ENCODE data around the gene CLCN5.
A peak's percentile ranks its signal among the peaks of the same experiment; 100 is the strongest.

The CLCN5 gene

DNA sequence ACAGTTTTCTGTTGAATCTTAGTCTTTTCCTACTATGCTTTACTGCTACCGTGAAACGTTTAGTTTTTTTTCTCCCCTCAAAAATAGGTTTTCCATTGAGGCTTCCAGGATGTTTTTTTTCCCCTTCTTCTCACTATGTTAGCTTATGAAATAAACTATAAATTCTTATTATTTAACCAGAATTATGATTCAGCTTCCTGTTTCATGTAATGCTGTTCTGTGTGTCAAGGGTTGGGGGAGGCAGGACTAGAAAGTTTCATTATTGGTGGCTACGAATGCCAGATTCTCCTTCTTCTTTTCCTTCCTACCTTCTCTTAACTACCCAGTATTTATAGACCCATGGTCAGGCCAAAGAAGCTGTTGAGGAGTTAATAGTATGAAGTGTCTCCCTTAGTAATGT is 11.8 kb downstream of the CLCN5 start:
- DNase-seq: no peak

DNA sequence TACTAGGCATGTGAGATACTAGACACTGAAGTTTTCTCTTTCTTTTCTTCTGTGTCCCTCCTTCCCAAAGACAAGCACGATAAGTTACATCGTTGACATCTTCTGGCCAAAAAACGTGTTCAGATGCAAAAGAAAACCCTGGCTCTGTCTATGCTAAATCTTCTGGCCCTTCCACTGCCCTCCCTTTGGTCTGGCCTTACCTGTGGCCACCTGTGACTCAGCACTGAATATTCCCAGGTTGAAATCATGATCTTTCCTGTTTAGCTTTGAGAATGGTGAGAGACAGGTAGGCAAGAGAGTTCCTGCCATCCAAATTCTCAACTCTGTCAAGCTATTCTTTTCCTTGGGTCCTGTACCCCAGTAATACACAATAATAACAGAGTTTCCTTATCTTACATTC is 12.3 kb downstream of the CLCN5 start:
- DNase-seq: no peak

DNA sequence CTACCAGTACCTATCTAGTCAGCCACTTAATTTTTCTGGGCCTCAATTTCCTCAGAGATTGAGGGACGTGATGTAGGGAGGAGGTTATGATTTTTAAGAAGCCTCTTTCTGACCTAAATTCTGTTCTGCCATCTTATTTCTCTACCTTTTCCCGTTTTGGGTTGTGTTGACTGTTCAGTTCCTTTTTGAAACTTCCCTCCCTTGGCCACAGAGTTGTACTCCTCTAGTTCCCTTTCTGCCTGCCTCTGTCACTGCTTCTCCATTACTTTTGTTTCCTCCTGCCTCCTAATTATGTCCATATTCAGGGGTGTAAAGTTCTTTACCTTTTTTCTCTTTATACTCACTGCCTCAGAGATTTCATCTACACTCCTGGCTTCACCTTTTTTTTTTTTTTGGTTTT is 25.4 kb downstream of the CLCN5 start:
- no peak for DNase-seq

DNA sequence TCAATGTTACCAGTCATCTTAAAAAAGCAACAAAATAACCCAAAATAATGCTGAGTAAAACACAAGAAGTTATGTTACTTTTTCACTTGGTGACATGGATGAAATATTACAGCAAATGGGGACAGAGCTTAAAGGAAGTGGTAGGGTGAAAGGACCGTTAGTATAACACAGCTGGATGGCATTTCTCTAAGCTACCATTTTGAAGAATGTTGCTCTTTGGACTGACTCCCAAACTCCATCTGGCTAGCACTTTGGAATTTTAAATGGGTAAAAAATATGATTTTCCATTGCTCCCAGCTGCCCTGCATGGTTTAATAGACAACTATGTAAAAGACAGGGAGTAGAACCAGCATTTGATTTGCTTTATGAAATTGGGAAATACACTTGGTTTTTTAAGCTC is 27.6 kb downstream of the CLCN5 start:
- no peak for DNase-seq

DNA sequence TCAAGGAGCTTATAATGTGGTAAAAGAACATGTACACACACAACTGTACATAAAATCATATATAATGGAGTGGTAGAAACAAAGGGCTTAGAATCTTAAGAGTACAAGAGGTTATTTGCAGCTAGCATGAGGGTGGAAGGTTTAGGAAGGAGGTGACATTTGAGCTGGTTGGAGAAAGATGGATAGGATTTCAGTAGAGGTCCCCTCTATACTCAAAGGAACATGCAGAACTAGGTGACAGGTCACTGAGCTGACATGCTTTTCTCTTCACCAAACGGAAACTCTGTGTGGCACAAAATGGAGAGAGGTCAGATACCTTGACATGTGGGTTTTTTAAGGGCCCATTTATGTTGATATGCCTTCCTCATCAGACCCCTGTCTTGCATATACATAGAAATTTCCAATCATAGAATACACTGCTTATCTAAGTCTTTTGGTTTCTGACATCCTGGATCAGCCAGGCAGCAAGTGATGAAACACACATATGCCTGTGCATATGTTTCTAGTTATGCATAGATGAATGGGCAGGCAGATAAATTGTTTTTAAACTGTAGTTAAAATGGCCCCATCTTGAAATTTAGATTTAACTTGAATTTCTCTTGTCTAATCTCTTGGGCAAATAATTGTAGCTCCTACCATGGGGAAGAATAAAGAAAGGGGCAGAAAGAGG is 29.3 kb downstream of the CLCN5 start:
- peak; percentile 40 for DNase-seq

DNA sequence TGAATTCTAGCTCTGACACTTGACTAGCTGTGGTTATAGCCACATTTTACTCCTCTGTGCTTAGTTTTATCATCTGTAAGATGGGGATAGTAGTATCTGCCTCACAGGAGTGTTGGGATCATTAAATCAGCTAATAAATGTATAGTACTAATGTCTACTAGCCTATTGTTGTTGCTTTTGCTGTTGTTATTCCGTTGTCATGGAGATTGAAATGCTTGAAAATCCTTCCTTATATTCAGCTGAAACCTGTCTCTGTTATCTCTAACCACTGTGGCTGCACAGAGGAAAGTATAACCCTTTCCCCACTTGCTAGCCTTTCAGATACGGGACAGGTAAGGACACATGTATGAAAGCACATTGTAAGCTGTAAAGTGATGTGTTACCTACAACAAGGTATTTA is 33.9 kb downstream of the CLCN5 start:
- DNase-seq: no peak

DNA sequence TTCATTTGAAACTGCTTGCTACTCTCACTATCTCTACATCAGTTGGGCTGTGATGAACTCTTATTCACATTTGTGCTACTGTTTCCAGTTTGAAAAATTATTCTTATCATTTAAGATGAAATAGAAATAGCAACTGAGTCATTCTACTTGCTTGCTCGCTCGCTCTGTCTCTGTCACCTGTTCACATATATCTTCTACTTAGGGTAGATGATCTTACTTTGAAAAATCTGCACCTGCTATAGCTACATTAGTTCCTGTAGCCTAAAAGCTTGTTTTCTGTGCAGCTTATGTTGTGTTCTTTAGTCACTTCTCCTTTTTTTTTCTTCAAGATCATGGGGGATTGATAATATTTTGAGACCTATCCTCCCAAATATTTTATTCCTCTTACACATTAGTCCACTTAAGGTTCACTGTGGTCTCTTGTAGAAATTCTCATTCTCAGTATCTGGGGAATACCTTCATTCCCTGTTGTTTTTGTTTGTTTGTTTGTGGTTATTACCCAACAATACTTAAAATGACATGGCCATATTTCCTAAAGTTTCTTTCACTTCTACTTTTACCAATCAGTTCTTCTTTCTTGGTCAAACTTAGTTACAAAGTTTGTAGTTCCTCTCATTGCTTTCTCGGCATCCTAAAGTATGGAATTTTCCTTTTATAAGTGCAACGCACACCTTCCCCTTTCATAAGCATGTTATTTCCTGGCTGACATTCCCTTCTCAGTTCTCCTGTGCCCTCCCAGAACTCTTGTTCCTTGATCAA is 36.5 kb downstream of the CLCN5 start:
- DNase-seq: no peak

DNA sequence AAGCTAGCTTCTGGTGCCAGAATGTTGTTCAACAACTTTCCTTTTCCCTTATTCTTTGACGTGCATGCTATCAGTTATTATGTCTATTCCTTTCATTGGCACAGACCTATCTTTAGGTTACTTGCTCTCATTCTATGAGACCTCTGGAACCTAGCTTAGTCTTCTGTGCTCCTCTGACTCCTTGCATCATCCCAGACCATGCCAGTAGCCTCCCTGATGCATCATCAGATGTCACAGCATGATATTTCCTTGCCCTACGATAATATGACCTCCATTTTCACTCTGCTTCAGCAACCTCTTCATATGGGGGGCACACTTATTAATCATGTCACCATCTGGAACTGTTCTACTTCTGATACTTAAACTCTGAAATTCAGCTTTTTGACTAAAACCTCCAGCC is 37.2 kb downstream of the CLCN5 start:
- DNase-seq: no peak

DNA sequence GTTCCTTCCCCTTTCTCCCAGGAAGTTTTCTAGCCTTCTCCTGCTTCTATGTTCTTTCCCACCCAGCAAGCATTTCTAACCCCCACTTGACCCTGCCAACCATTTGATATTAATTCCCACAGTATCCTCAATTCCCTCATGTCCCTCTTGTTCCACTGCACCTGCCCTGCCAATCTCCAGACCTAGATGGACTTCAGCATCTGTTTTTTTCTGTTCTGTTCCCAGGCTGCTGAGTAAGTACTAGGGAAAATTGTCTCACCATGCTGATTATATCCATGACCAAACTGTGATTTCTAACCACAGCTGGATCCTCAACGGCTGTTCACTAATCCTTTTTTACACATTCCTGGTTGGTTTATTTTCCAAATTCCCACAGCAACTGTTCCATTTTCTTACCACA is 37.7 kb downstream of the CLCN5 start:
- no peak for DNase-seq

DNA sequence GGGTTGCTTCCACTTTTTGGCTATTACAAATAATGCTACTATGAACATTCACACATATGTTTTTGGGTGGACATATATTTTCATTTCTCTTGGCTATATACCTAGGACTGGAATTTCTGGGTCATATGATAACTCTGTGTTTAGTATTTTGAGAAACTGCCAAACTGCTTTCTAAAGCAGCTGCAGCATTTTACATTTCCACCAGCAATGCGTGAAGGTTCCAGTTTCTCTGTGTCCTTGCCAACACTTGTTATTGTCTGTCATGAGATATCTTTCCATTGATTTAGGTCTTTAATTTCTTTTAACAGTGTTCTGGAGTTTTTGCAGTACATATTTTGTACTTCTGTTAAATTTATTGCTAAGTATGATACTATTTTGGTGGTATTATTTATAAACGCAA is 48.3 kb downstream of the CLCN5 start:
- no peak for DNase-seq

DNA sequence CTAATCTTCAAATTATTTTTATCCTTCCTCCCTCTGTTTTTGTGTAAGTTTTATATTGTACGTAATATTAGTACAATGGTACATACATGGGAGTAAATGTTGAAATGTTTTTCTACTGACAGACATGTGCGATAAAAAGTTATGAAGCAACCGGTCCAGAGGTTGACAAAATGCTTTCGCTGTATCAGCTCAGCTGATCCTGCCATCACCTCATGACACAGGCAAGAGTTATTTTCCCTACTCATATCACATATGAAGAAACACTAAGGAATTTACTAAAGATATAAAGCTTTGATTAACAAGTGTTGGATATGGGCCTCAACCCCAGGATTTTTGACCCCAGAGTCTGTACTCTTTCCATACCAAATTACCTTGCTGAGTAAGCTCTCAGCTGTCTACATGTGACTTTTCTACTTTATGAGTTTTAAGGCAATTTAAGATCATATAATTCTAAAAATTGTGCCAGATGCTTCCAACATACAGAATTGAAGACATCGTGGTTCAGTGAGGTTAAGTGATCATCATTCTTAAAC is 50.0 kb downstream of the CLCN5 start:
- DNase-seq: peak; percentile 6

DNA sequence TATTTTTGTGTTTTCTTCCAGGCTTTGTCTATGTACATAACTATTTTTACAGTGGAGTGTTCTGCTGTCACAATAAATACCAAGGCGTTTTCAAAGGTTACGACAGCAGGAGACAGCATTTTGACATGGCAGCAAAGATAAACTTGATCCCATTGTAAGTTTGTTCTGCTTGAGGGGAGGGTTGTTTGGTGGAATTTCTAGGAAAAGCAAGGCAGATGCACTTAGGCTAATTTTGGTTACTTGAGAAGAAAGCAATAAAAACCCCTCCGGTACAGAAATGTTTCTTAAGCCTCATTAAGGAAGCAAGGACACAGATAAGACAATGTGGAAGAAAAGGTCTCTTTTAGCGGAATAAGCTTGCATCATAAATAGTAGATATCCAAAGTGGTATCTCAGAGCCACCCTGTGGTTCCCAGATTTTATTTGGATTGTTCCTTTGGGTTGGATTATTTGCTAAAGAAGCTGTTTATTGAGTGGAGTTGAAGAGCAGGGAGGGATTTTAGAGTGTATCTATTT is 54.3 kb downstream of the CLCN5 start:
- DNase-seq: no peak

DNA sequence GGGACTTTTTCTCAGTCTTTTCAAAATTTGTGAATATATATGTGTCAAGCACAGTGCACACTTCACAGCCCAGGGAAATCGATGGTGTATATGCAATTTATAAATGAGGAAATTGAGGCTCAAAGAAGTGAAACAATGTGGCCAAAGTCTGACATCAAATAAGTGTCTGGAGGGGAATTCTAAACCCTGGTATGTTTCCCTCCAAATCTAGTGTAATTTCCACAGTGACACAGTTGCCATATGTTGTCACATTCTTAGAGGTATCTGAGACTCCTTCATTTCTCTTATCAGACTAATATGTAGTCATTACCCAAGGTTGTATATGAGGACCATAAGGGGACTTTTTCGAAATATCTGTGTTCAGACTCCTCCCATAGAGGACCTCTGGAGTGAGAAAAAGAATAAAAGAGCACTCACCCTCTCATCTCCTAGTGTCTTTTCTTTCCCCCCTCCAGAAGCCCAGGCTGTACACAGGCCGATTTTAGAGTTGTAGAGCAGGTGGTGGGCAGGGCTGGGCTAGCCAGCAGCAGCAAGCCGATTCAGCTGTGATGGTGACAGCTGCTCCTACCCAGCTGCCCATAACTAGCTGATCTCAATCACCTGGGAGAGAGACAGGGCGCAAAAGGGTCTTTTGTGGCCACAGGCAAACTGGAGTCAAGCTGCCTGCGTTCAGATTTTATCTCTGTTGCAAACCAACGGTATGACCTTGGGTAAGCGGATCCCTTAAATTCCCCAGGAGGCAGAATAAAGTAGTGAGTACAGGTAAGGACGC is 55.1 kb downstream of the CLCN5 start:
- no peak for DNase-seq

DNA sequence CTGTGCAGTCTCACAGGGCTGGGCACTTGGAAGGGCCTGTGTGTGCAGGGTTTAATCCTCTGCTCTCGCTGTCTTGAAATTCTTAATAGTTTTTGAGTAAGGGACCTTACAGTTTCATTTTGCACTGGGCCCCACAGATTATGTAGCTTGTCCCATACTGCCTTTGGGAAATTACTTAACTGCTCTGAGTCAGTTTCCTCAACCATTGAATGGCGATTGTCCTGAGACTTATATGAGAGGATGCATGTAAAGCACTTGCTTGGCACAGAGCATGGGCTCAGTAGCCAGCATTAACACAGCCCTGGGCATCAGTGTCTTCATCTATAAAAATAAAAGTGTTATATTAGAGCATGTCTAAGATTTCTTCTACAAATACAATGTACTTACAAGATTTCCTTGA is 55.8 kb downstream of the CLCN5 start:
- no peak for DNase-seq

DNA sequence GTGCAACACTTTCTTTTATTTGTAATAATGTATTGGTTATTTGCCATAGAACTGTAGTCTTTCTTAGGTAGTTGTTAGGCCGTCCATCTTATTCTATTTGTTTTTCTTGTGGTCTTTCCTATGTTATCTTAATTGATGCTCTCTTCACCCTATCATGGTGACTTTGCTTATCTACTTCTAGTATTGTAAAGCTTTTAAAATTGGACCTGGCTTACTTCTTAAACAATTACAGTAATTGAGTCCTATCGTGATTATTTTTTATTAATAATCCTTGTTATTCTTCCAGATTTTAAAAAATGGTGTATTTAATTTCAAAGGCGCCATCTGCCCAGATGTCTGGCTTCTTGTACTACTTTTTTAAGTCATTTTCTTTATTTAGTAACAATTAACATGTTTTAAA is 63.7 kb downstream of the CLCN5 start:
- DNase-seq: no peak

DNA sequence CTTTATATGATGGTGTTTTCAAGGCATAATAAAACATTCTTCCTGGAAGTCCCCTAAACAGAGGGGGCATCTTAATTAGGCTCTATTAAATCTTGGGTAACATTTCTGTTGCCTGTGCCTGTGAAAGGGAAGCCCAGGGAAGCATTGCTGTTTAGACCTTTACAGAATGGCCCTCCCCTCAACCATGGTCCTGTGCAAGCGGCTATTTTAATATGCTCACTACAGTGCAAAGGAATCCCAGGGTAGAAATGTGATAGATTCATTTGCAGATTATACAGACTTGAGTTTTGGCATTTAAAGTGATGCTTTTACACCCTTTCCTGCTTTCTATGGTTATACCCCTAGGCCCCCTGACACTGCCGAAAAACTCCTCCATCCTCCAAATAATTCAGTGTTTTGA is 65.3 kb downstream of the CLCN5 start:
- no peak for DNase-seq

DNA sequence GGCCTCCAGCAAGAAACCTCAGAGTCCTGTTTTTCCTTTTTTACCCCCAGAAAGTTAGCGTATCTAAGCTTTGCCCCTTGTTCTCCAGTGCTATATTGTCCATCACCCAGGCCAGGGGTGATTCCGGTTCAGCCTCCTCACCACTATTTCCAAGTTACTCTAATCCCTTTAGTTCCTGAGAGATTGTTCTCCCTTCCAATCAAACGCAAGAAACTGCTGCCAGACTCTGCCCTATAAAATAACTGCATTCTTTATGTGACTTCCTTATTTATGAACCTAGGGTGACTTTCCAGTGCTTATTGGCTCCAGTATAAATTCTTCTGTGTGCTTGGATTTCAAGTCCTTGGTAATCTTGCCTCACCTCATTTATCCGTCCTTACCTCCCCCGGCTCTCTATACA is 65.7 kb downstream of the CLCN5 start:
- DNase-seq: no peak

DNA sequence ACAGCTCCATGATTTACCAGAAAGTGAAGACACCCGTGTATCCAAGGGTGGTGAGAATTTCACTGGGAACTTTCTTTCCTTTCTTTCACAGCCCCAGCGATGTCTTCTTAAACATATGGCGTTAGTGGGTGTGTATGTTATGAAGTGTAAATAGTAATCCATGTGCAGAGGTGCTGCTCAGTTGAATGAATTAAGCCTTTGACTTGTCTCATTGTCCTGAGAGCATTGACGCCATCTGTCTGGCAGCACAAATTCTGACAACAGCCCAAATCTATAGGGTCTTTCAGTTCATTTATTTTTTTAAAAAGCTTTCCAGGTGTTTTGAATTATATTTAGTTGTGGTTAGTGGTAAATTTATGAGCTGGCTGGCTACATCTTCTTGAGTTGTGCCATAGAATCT is 69.4 kb downstream of the CLCN5 start:
- peak; percentile 11 for DNase-seq

DNA sequence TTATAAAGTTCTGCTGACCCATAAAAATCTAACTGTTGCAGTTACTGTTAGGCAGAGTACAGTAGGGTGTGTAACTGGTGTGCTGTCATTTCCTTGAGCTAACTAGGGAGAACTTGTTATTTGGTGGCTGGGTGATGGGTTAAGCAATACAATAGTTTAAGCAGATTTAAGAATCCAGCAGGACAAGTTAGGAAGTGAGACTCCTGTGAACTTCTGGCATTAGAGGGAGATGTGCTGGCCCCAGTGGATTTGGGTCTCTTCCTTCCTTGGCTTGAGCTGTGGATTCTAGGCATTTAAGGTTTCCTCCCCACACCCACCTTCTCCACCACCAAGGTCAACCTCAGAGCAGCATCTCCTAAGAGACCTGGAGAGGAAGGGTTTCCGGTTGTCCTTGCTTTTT is 70.5 kb downstream of the CLCN5 start:
- DNase-seq: no peak

DNA sequence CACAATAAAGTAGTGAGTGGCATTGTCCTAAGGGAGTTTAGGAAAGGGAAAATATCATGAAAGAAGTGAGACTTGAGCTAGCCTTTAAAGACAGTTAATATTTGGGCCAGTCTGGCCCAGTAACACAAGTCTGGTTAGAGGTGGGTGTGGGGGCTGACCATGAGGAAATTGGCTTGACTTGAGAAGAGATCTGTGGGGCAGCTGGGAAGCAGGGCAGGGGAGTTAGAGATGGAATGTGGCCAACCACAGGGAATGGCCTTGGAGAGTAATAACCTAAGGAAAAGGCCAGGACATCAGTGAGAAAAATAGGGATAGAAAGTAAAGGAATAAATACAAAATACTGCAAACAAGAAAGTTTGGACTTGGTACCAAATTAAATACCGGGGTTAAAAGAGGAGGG is 71.3 kb downstream of the CLCN5 start:
- no peak for DNase-seq

DNA sequence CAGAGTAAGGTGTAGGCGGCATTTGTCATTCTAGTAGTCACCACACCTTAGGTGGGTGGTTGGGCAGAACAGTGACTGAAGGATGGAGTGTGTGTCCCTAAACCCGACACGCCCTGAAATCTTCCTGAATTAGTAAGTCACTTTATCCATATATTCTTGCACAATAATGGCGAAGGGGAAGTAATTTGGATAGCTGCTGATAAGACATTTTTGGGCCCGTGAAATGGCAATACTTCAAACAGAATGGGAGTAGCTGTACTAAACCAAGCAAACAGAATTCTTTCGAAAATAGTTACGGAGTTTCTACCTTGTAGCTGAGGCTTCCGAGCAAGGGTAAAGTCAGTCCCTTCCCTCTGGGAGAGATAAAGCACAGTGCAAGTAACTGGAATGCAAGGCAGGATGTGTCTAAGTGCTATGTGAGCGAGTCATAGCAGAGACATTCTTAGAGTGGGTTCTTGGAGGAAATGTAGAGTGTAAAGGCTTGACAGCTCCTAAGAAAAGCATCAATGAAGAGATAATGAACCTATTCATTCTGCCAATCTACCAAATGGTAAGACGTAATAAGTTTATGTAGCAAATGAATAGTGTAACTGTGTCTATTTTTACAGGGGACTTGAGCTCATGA is 72.8 kb downstream of the CLCN5 start:
- peak; percentile 74 for DNase-seq

DNA sequence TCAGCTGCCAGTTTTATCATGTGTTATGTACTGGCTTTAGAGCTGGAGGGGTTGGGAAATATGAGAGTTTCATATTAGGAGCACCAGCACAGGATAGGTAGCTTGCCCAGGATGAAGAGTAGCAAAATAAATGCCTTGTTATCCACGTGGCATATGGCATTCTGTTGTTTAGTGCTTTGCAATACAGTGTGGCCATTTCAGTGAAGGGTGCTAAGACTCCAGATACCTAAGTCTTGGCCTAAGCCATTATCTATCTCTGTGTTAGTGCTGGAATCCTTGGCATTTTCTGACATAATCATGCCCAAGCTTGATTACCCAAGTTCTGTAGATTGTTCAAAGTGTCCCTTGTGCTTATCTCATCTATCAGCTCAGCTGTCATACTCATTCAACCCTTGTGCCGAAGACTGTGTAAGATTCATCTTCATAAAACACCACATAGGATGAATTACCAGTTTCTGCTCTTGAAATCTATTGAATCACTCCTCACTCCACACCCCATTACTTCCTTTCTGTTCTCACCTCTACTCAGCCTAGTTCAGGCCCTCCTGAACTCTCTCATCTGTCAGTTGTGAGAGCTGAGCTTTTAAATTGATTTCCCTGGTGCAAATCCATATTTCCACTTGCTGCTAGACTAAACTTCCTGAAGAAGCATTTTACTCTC is 73.5 kb downstream of the CLCN5 start:
- DNase-seq: no peak
